CD4-positive, alpha-beta T cell treated with Interleukin-17A for 1 hour (primary cell): Measurements from ENCODE around the gene TMEM120A.

Experiments used
- DNase-seq: peaks from one replicate; pipeline ENCODE4 v3.0.0-alpha.2; 2020

The TMEM120A gene

GRCh38 chr7:75993689-75994387, 557 bp downstream of the TMEM120A start:
- DNase-seq: peak; percentile 14

- no peak for DNase-seq
These were observed 2.2 kb downstream of the TMEM120A start for GRCh38 chr7:75992083-75992755.

DNA sequence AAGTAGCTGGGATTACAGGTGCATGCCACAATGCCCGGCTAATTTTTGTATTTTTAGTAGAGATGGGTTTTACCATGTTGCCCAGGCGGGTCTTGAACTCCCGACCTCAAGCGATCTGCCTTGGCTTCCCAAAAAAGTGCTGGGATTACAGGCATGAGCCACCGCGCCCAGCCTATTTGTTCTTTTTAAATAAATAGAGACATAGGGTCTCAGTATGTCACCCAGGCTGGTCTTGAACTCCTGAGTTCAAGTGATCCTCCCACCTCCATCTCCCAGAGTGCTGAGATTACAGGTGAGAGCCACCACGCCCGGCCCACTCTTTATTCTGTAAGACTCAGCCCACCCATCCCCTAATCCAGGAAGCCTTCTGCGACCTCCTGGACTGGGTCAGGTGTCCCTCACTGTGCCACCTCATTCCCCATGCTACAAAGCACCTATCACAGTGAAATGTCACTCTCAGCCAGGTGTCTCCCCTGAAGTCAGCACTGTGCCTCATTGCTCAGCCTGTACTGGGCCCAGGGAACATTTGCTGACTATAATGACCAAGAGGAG, 2.8 kb downstream of the TMEM120A start:
- DNase-seq: no peak

GRCh38 chr7:75989500-75990388, 4.7 kb downstream of the TMEM120A start:
- DNase-seq: no peak

DNA sequence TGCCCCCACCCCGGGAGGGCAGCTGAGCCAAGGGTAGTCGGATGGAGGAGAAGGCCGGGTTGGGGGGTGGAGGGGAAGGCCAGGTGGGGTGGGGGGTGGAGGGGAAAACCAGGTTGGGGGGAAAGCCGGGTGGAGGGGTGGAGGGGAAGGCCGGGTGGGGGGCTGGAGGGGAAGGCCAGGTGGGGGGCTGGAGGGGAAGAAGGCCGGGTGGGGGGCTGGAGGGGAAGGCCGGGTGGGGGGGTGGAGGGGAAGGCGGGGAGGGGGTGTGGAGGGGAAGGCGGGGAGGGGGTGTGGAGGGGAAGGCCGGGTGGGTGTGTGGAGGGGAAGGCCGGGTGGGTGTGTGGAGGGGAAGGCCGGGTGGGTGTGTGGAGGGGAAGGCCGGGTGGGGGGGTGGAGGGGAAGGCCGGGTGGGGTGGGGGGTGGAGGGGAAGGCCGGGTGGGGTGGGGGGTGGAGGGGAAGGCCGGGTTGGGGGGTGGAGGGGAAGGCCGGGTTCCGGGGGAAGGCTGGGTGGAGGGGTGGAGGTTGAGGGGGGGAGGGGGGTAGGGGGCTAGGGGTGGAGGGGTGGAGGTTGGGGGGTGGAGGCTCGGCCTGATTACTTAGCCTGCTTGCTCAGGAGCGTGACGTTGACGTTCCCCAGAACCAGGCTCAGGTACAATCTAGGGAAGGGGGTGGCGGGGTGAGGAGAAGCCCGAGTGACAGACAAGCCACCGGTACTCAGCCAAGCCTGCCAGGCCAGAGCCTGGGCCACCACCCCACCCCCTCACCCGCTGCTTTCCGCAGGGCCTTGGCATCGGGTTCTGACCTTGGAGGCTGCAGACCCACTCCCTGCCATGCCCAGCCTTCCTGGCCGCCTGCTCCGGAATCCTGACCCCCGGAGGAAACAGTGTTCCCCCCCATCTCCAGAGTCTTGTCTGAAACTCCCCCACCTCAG, 5.6 kb downstream of the TMEM120A start:
- DNase-seq: no peak

GRCh38 chr7:75987805-75988567, 6.4 kb downstream of the TMEM120A start:
- no peak for DNase-seq

DNA sequence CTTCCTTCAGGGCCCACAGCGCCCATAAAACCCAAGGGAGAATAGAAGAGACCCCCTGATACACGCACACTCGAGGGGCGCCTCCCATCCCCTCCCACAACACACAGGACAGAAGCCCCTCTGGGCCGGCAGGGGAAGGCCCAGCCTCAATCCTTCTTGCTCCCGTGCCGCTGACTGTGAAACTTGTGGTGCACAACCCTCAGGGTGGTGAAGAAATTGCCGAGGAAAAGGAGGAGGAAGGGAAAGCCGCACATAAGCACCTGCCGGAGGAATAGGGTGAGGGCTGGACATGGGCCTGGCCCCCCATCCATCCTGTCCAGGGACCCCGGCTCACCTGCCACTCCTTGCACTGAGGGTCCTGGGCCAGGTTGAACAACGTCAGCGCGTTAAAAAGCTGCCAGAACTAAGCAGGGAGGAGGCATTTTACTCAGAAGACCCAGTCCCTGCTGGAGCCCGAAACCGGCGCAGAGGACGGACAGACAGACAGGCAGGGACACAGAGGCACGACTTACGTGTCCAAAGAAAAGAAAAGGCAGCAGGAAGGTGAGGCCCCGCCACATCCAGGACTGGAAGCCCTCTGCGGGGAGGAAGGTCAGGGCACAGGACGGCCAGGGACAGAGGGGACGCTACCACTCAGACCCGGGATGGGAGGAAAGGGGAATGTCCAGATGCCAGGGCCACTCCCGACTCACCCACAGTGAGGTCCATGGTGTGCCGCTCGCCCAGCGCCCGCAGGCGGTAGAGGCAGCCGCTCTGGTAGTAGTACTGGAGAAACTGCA, 7.2 kb downstream of the TMEM120A start:
- no peak for DNase-seq

DNA sequence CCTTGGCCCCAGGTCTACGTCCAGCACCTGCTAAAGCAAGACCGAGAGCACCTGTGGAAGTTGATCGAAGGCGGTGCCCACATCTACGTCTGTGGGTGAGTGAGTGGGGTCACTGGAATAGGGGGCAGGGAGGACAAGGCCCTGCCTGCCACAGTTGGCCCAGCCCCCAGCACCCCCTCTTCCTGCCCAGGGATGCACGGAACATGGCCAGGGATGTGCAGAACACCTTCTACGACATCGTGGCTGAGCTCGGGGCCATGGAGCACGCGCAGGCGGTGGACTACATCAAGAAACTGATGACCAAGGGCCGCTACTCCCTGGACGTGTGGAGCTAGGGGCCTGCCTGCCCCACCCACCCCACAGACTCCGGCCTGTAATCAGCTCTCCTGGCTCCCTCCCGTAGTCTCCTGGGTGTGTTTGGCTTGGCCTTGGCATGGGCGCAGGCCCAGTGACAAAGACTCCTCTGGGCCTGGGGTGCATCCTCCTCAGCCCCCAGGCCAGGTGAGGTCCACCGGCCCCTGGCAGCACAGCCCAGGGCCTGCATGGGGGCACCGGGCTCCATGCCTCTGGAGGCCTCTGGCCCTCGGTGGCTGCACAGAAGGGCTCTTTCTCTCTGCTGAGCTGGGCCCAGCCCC, 8.1 kb downstream of the TMEM120A start:
- DNase-seq: no peak

DNA sequence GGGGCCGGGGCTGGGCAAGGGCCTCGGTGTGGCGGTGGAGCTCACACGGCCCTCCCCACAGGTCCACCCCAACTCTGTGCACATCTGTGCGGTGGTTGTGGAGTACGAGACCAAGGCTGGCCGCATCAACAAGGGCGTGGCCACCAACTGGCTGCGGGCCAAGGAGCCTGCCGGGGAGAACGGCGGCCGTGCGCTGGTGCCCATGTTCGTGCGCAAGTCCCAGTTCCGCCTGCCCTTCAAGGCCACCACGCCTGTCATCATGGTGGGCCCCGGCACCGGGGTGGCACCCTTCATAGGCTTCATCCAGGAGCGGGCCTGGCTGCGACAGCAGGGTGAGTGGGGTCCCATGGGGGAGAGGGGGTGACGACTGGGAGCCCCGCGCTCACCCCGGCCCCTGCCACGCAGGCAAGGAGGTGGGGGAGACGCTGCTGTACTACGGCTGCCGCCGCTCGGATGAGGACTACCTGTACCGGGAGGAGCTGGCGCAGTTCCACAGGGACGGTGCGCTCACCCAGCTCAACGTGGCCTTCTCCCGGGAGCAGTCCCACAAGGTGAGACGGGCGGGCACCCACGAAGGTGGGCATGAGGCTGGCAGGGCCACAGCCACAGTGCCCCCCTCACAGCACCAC, 8.8 kb downstream of the TMEM120A start:
- DNase-seq: no peak

DNA sequence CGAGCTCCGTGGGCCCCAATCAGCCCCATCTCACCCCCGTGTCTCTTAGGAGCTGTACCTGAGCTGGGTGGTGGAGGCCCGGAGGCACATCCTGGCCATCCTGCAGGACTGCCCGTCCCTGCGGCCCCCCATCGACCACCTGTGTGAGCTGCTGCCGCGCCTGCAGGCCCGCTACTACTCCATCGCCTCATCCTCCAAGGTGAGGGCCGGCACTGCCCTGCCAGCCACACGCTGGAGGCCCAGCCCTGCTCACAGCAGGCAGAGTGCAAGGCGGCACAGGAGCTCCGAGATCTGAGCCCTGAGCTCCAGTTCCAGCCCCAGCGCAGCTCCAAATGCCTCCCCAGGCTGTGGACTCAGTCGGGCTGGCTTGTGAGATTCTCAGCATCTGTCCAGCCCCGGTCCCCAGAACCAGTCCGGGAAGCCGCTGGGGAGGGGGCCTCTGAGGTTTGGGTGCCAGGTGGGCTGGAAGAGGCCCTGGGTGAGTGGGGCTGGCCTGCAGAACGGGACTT, 9.3 kb downstream of the TMEM120A start:
- DNase-seq: no peak

GRCh38 chr7:75984130-75985008, 10.0 kb downstream of the TMEM120A start:
- no peak for DNase-seq

- DNase-seq: no peak
These were observed 10.8 kb downstream of the TMEM120A start for GRCh38 chr7:75983471-75984129.

DNA sequence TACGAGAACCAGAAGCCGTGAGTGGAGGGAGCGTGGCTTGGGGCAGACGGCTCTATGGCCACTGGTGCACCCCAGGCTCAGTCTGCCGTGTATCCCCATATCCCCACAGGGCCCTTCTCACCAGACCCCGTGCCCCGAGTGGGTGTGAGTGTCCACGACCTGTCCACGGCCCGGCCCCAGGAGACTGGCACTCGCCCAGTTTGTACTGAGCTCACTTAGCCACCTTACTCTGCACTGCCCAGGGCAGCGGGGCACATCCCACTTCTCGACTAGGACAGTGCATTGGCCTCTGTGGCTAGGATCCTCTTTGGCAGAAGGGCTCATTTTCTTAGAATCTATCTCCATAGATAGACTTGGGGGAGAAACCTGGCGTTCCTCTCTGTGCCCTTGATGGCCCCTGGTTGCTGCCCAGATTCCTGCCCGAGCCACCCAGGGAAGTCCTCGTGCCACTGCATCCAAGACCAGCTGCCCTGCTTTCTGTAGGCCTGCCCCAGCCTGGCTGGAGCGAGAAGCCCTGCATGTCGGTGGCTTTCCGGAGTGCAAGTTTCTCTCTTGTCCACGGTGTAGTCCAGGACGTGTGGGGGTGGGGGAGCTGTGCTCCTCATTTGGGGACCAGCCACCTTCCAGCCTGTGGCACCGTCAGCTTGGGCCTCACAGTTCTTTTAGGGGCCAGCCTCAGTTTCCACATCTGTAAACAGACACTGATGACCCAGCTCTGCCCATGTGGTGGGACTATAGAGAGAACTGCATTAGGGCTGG, 11.9 kb downstream of the TMEM120A start:
- DNase-seq: no peak

- DNase-seq: no peak
These were observed 12.7 kb downstream of the TMEM120A start for GRCh38 chr7:75981453-75982305.

- DNase-seq: no peak
These were observed 13.3 kb downstream of the TMEM120A start for GRCh38 chr7:75981203-75981452.
